Choroid plexus epithelial cell (primary cell): Measurements from ENCODE around the gene MRAS.
"Not testable (repeated sequence)": the region's sequence is repeated elsewhere in the genome, so short reads cannot be mapped to it uniquely, and the experiment has no call there.

ENCODE experiments used
- DNase-seq: peaks from one replicate; pipeline ENCODE4 v3.0.0-alpha.2; 2010; ENCODE audit warnings: low read depth
- H3K4me3 ChIP-seq: 2 replicates; pipeline ENCODE4 v1.5.1; 2011; ENCODE audit warnings: low read depth, mild to moderate bottlenecking, control low read depth, low read length, moderate library complexity
- CTCF ChIP-seq: conservative IDR thresholded peaks from 2 replicates; pipeline ENCODE4 v1.5.1; 2011; ENCODE audit warnings: low read depth, mild to moderate bottlenecking, control low read depth, inconsistent platforms, low read length, moderate library complexity

Gene MRAS

GRCh38 chr3:138371070-138371965 is 22.9 kb downstream of the MRAS start:
- H3K4me3 ChIP-seq = no peak overlapping the region
- DNase-seq = no peak
- no peak for TF ChIP-seq CTCF

- no peak for DNase-seq
- H3K4me3 ChIP-seq = no peak overlapping the region
- no peak for TF ChIP-seq CTCF
Measured at GRCh38 chr3:138373087-138373735, 24.8 kb downstream of the MRAS start.

- TF ChIP-seq CTCF = no peak
- no peak for DNase-seq
- H3K4me3 ChIP-seq = no peak overlapping the region
Measured at GRCh38 chr3:138373736-138374094, 25.3 kb downstream of the MRAS start.

- DNase-seq = no peak
- TF ChIP-seq CTCF = no peak
- H3K4me3 ChIP-seq = no peak overlapping the region
Measured at GRCh38 chr3:138374573-138375134, 26.3 kb downstream of the MRAS start.

GRCh38 chr3:138375447-138375846 is 27.1 kb downstream of the MRAS start:
- no peak for TF ChIP-seq CTCF

GRCh38 chr3:138376663-138377062 is 28.3 kb downstream of the MRAS start:
- no peak for TF ChIP-seq CTCF
- no peak overlapping the region for H3K4me3 ChIP-seq
- DNase-seq = peak; percentile 41

More at GRCh38 chr3:138375447-138375846, 27.1 kb downstream of the MRAS start:
- no peak overlapping the region for H3K4me3 ChIP-seq
- DNase-seq = no peak

GRCh38 chr3:138377212-138377611 is 28.8 kb downstream of the MRAS start:
- DNase-seq, H3K4me3 ChIP-seq: not testable (repeated sequence)
